ENCODE results near the gene DPH5.

GRCh38 chr1:101004061-101004460 is 21.5 kb downstream of the DPH5 start:
- TF ChIP-seq ZNF274 (IDR thresholded peaks at IDR 0.05; ENCODE audit: low read depth, low read length): no peak
- TF ChIP-seq YY1 (IDR thresholded peaks at IDR 0.05; ENCODE audit: insufficient read depth, insufficient read length): no peak

Measured in NT2/D1 (cell line).